Smooth muscle cell of the umbilical artery (primary cell): ENCODE results near the gene TCEAL6. TPM values are rescaled to one million over a fixed set of nuclear protein-coding genes. Genes with fewer than 3 reads are reported as not detected.

ENCODE experiments used
- total RNA-seq: library from RNA; depleted of rRNA; stranded (reverse); fragments of >200 nt; gene quantifications from 2 replicates; pipeline ENCODE4 v1.2.3, GENCODE V29; 2014

The TCEAL6 gene
- total RNA-seq = not detected in 2 replicates

GRCh38 chrX:102142274-102142673 is at the start of gene TCEAL6:
TCEAL6 (minus strand) TSS chrX:102142481.

GRCh38 chrX:102155806-102156179 is 13.5 kb upstream of the TCEAL6 start, which contains the start of gene BEX5:
BEX5 (minus strand) TSS chrX:102155977; CDS start chrX:102154265, 1,712 bp downstream.

GRCh38 chrX:102125436-102125835 is 16.8 kb downstream of the TCEAL6 start, which contains the start of gene TCEAL2:
TCEAL2 (plus strand) TSS chrX:102125679; CDS start chrX:102126831, 1,152 bp downstream.

Other genes starting within 250 kb of the TCEAL6 start
- 0.23 and 0.30 TPM in 2 replicates for gene ZMAT1, start 210.5 kb downstream of the TCEAL6 start, total RNA-seq
- not detected in 2 replicates for gene TCEAL2, start 16.8 kb downstream of the TCEAL6 start, total RNA-seq
- not detected in 2 replicates for gene BEX5, start 13.5 kb upstream of the TCEAL6 start, total RNA-seq
- not detected in 2 replicates for gene TCP11X1, start 72.8 kb upstream of the TCEAL6 start, total RNA-seq
- not detected in 2 replicates for gene NXF2, start 104.7 kb upstream of the TCEAL6 start, total RNA-seq